ENCODE data around the gene PXDN. TPM values are rescaled to one million over a fixed set of nuclear protein-coding genes. Genes with fewer than 3 reads are reported as not detected.
A peak's percentile ranks its signal among the peaks of the same experiment; 100 is the strongest.

The PXDN gene
- total and polyA plus RNA-seq, 2 of the 4 experiments (the other 2 are of a cell fraction), result 153 to 332 TPM

DNA sequence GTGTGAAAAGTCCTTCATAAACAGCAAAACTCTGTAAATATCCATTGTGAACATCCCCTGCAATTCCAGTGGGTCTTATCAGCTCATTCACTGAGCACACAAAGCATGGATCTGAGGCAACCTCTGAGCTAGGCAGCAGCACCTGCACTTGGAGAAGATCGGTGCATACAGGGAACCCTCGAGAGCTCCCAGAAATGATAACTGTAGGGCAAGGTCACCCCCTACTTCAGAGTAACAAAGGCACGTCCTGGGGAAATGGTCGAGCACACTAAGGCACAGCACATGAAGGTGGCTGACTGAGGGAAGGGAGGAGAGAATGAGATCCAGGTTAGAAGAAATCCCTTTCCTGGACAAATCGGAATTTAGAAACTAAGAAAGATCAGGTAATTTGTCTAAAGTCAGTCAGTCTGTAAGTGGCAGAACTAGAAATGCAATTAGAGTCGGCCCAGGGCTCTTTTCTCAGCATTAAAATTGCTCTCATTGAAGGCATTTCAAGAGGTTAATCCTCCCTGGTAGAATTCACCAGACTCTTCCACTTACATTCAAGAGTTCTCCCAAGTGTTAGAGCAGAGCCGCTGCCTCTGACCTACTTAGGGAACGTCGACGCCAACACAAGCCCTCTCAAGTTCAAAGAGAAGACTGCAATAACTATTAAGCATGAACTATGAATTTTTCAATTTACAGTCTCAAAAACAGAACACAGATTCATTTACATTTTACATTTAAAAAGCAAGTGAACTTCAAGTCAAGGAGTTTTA, 45.9 kb downstream of the PXDN start:
- H3K4me1 ChIP-seq (ENCODE audit: control insufficient read depth, insufficient read depth, low read length), result peaks cover 14% of the 10 kb centered on the region
- H3K4me2 ChIP-seq (ENCODE audit: low read depth, low read length), result no peak overlapping the region
- no peak overlapping the region for H3K4ac ChIP-seq (ENCODE audit: low read depth, low read length)
- H3K27me3 ChIP-seq (ENCODE audit: control insufficient read depth, insufficient read depth, low read length), result no peaks in the 10 kb centered on the region
- H2BK120ac ChIP-seq (ENCODE audit: low read depth, low read length), result no peak overlapping the region
- ATAC-seq (ENCODE audit: low read depth) (no peak), DNase-seq (no peak)
- ChIA-PET CTCF (no interaction called here), POLR2A (ENCODE audit: unreplicated experiment) (no interaction called here)
- no peak overlapping the region for H3K27ac ChIP-seq (ENCODE audit: insufficient read depth, low read length)
- H4K91ac ChIP-seq (ENCODE audit: insufficient read depth, low read depth, low read length), result no peak overlapping the region
- no peak overlapping the region for H2AK5ac ChIP-seq (ENCODE audit: low read depth, low read length)
- 79% methylated on average over 2 of the region's 10 CpGs; no CpG with 5 or more reads in 1 of the 2 experiments for WGBS, 2 experiments (ENCODE audit: extremely low coverage in 2 of 2, insufficient read length in 1 of 2)
- peaks cover 88% of the 10 kb centered on the region for H4K20me1 ChIP-seq (ENCODE audit: insufficient read depth, low read length)
- peak overlapping the region; percentile 23; the same call in 1 of the 2 replicates for H3K23ac ChIP-seq (ENCODE audit: low read depth, low read length)
- BruUV-seq (replicated peaks), result no TSS peak
- H4K8ac ChIP-seq (ENCODE audit: low read depth in 2 of 2, low read length in 2 of 2), result no peak overlapping the region
- no peak overlapping the region for H2AK9ac ChIP-seq (replicated peaks; ENCODE audit: low read depth, low read length, poor library complexity)
- dilution Hi-C loops (cut with HindIII; ENCODE audit: low sequenced_read_pairs, unreplicated experiment) (no loop called here), intact Hi-C loops (cut with micrococcal nuclease) (no loop called here), in situ Hi-C loops (cut with MboI; ENCODE audit: low sequenced_read_pairs) (no loop called here)
- 0 out of 2 replicates have a peak overlapping the region, but pooled peaks have one; percentile 3 for H3K14ac ChIP-seq (replicated peaks; ENCODE audit: low read depth, low read length)
- no peak overlapping the region for H2BK5ac ChIP-seq (ENCODE audit: low read depth, low read length, poor library complexity, severe bottlenecking)
- H3K9ac ChIP-seq (ENCODE audit: low read depth, low read length), result no peak overlapping the region
- H2AFZ ChIP-seq (replicated peaks; ENCODE audit: low read length, poor library complexity), result no peak overlapping the region
- no peak overlapping the region for H3K4me3 ChIP-seq (ENCODE audit: insufficient read depth, low read depth, low read length)
- TF ChIP-seq, protein P1, sequence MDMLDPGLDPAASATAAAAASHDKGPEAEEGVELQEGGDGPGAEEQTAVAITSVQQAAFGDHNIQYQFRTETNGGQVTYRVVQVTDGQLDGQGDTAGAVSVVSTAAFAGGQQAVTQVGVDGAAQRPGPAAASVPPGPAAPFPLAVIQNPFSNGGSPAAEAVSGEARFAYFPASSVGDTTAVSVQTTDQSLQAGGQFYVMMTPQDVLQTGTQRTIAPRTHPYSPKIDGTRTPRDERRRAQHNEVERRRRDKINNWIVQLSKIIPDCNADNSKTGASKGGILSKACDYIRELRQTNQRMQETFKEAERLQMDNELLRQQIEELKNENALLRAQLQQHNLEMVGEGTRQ (IDR thresholded peaks at IDR 0.05; ENCODE audit: low read depth, low read length), result no peak
- TF ChIP-seq CEBPB (IDR thresholded peaks at IDR 0.05; ENCODE audit: low read depth, low read length) (no peak), MAFK (IDR thresholded peaks at IDR 0.05; ENCODE audit: low read depth, low read length) (no peak)
- H3K9me1 ChIP-seq (ENCODE audit: insufficient read depth, low read length), result peaks cover 49% of the 10 kb centered on the region
- H3K56ac ChIP-seq (ENCODE audit: extremely low read depth, insufficient read depth, low read length), result no peak overlapping the region
- H3K9me3 ChIP-seq (ENCODE audit: control insufficient read depth, insufficient read depth, low read length), result no peaks in the 10 kb centered on the region
- no peak overlapping the region for H4K5ac ChIP-seq (ENCODE audit: low read depth, low read length)
- H3K36me3 ChIP-seq (ENCODE audit: control insufficient read depth, insufficient read depth, low read length), result peaks cover 16% of the 10 kb centered on the region
- H3K79me1 ChIP-seq (ENCODE audit: low read depth in 1 of 2, low read length in 2 of 2), result peaks cover 23 to 77% of the 10 kb centered on the region in 2 experiments
- no peak overlapping the region for H2BK15ac ChIP-seq (ENCODE audit: low read depth, low read length)
- H3K18ac ChIP-seq (ENCODE audit: low read depth, low read length), result no peak overlapping the region
- no peak overlapping the region for H2BK20ac ChIP-seq (ENCODE audit: low read depth, low read length)
